Neuron (in vitro differentiated cells): Measurements from ENCODE around the gene UBASH3B.
"Not testable (repeated sequence)": the region's sequence is repeated elsewhere in the genome, so short reads cannot be mapped to it uniquely, and the experiment has no call there.

ENCODE experiments used
- H2AFZ ChIP-seq: one replicate; pipeline ENCODE4 v1.6.1; 2013; ENCODE audit warnings: low read depth, mild to moderate bottlenecking, inconsistent platforms, low read length, moderate library complexity
- H3K27me3 ChIP-seq: one replicate; pipeline ENCODE4 v1.6.1; 2013; ENCODE audit warnings: low read length; ENCODE audit not compliant: insufficient read depth
- H3K36me3 ChIP-seq: one replicate; pipeline ENCODE4 v1.6.1; 2013; ENCODE audit warnings: low read length; ENCODE audit not compliant: insufficient read depth
- H3K4me1 ChIP-seq: one replicate; pipeline ENCODE4 v1.6.1; 2013; ENCODE audit warnings: low read length; ENCODE audit not compliant: insufficient read depth
- H3K4me3 ChIP-seq: 2 replicates; pipeline ENCODE4 v1.5.1; 2013; ENCODE audit warnings: mild to moderate bottlenecking, low read length, moderate library complexity
- H3K9me3 ChIP-seq: one replicate; pipeline ENCODE4 v1.6.1; 2013; ENCODE audit warnings: low read length

Gene UBASH3B

GRCh38 chr11:122829371-122829770 is 173.8 kb downstream of the UBASH3B start:
- H2AFZ ChIP-seq, H3K4me3 ChIP-seq, H3K4me1 ChIP-seq, H3K36me3 ChIP-seq, H3K9me3 ChIP-seq, H3K27me3 ChIP-seq: not testable (repeated sequence)

DNA sequence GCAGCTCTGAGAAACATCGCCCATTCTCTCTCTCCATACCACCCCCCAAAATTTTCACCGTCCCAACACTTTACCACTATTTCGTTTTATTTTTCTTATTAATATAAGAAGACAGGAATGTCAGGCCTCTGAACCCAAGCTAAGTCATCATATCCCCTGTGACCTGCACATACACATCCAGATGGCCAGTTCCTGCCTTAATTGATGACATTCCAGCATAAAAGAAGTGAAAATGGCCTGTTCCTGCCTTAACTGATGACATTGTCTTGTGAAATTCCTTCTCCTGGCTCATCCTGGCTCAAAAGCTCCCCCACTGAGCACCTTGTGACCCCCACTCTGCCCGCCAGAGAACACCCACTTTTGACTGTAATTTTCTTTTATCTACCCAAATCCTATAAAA is 176.8 kb downstream of the UBASH3B start:
- H3K9me3 ChIP-seq, H2AFZ ChIP-seq, H3K27me3 ChIP-seq, H3K36me3 ChIP-seq, H3K4me3 ChIP-seq: not testable (repeated sequence)
- H3K4me1 ChIP-seq: peaks cover 13% of the 10 kb centered on the region

- Histone ChIP-seq H3K27me3 (no peaks in the 10 kb centered on the region), H3K4me1 (peaks cover 13% of the 10 kb centered on the region), H3K4me3 (no peak overlapping the region), H3K36me3 (no peaks in the 10 kb centered on the region), H3K9me3 (no peaks in the 10 kb centered on the region), H2AFZ (no peak overlapping the region)
Measured at GRCh38 chr11:122832721-122833470, 177.4 kb downstream of the UBASH3B start.

DNA sequence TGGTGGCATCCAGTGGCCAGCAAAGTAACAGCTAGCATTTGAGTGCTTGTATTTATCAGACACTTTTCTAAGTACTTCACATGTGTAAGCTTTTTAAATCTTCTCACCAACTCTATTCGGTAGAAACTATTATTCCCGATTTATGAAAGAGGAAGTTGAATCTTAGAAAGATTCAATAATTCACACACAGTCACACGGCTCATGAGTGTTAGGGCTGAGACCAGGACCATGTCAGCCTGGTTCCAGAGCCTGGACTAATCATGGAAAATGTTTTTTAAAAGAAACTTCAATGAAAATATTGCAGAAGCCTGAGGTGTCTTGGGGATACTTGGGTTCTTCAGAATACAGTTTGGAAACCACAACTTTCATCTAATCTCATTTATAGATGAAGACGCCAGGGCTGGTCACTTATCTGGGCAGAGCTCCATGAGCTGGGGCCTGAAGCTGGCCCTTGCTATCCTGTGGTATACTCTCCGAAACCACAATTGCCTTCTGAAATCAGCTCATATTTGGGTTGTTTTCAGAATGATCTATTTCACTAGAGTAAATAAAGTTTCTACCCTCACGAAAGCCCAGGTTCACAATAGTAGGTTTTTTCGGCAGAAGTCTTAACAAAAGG is 178.4 kb downstream of the UBASH3B start:
- no peak overlapping the region for H3K4me3 ChIP-seq
- H3K9me3 ChIP-seq: no peaks in the 10 kb centered on the region
- H3K4me1 ChIP-seq: peaks cover 13% of the 10 kb centered on the region
- no peak overlapping the region for H2AFZ ChIP-seq
- no peaks in the 10 kb centered on the region for H3K36me3 ChIP-seq
- no peaks in the 10 kb centered on the region for H3K27me3 ChIP-seq

- H3K27me3 ChIP-seq: no peaks in the 10 kb centered on the region
- no peaks in the 10 kb centered on the region for H3K9me3 ChIP-seq
- no peak overlapping the region for H2AFZ ChIP-seq
- H3K4me3 ChIP-seq: no peak overlapping the region
- H3K36me3 ChIP-seq: no peaks in the 10 kb centered on the region
- peaks cover 20% of the 10 kb centered on the region for H3K4me1 ChIP-seq
Measured at GRCh38 chr11:122836916-122837315, 181.4 kb downstream of the UBASH3B start.

- no peaks in the 10 kb centered on the region for H3K9me3 ChIP-seq
- H3K36me3 ChIP-seq: no peaks in the 10 kb centered on the region
- peaks cover 16% of the 10 kb centered on the region for H3K4me1 ChIP-seq
- no peak overlapping the region for H2AFZ ChIP-seq
- no peaks in the 10 kb centered on the region for H3K27me3 ChIP-seq
- H3K4me3 ChIP-seq: no peak overlapping the region
Measured at GRCh38 chr11:122837528-122838346, 182.2 kb downstream of the UBASH3B start.

DNA sequence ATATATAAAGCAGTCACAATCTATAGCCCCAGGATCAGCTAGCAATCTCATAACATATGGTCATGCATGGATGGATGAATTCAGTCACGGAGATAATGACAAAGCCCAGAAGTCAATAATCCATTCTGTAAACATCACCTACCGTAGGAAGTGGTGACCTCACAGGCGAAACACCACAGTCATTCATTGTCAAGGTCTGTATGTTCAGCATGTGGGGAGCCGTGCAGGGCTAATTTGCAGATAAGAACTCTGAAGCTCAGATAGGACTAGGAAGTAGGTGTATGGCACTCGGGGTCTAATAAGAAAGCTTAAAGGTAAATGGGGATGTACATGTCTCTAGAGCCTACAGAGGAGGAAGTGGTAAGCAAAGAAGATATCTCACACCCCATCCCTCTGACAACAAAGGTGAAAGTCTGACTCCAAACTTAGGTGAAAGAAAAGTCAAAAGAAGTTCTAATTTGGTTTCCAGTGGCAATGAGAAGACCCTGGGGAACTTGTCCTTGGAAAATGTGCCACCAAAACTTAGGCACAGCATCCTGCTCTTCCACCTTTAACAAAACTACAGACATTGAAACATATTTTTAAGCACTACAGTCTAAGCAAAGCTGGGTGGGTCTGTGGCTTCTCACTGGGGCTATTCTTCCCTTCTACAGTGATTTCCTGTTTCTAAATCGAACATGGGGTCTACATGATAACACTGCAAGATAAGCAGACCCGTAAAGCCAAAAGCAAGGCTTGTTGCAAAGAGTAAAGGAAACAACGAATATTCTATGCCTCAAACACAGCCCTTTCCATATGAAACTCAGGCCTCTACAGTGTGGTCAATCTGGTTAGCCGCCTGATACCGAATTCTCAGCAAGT is 188.0 kb downstream of the UBASH3B start:
- Histone ChIP-seq H3K36me3 (no peaks in the 10 kb centered on the region), H3K4me3 (no peak overlapping the region), H2AFZ (no peak overlapping the region), H3K9me3 (no peaks in the 10 kb centered on the region), H3K4me1 (peaks cover 7% of the 10 kb centered on the region), H3K27me3 (no peaks in the 10 kb centered on the region)

GRCh38 chr11:122847466-122847865 is 191.9 kb downstream of the UBASH3B start:
- H2AFZ ChIP-seq: no peak overlapping the region
- no peaks in the 10 kb centered on the region for H3K27me3 ChIP-seq
- H3K36me3 ChIP-seq: no peaks in the 10 kb centered on the region
- no peak overlapping the region for H3K4me3 ChIP-seq
- peaks cover 5% of the 10 kb centered on the region for H3K4me1 ChIP-seq
- H3K9me3 ChIP-seq: no peaks in the 10 kb centered on the region

GRCh38 chr11:122848186-122848585 is 192.7 kb downstream of the UBASH3B start:
- Histone ChIP-seq H3K27me3 (no peaks in the 10 kb centered on the region), H2AFZ (no peak overlapping the region), H3K9me3 (no peaks in the 10 kb centered on the region), H3K4me3 (no peak overlapping the region), H3K36me3 (no peaks in the 10 kb centered on the region), H3K4me1 (peaks cover 5% of the 10 kb centered on the region)

DNA sequence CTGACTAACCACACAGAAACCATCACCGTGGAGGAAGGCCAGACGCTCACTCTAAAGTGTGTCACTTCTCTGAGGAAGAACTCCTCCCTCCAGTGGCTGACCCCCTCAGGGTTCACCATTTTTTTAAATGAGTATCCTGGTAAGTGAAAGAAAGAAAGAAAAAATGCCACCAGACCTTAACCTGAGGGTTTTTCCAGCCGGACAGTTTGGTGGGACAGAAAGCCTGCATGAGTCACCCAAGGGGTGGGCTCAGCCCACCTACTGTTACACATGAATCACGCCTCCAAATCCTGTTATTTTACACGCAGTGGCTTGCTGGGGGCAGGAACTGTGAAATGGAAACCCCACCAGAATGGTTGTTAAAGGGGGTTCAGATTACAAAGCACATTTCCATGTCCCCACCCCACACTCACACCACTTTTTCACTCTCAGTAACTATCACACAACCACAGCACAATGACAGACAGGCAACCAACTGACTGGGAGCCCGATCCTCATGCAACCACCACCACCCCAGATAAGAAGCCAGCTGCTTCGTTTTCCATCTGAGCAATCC is 194.6 kb downstream of the UBASH3B start:
- Histone ChIP-seq H3K36me3 (no peaks in the 10 kb centered on the region), H3K9me3 (no peaks in the 10 kb centered on the region), H3K4me3 (no peak overlapping the region), H3K27me3 (no peaks in the 10 kb centered on the region), H2AFZ (no peak overlapping the region), H3K4me1 (peaks cover 5% of the 10 kb centered on the region)

DNA sequence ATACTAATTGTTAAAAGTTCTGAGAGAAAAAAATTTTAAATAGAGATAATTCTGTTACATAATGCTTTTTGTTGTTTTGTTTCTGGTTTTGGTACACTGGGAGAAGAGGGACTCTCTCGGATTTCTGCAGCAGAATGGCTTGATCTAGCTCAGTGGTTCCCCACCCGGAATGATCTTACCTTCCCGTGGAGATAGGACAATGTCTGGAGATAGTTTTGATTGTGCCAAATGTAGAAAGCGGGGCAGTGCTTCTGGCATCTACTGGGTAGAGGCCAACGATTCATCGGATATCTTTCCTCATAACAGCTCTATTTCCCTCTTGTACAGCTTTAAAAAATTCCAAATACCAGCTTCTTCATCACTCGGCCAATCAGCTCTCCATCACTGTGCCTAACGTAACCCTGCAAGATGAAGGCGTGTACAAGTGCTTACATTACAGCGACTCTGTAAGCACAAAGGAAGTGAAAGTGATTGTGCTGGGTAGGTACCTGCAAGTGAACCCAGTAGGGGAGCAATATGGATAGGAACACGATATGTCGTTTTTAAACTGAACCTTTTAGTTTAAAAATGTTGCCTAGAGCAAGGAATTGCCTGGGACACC is 195.9 kb downstream of the UBASH3B start:
- peaks cover 5% of the 10 kb centered on the region for H3K4me1 ChIP-seq

DNA sequence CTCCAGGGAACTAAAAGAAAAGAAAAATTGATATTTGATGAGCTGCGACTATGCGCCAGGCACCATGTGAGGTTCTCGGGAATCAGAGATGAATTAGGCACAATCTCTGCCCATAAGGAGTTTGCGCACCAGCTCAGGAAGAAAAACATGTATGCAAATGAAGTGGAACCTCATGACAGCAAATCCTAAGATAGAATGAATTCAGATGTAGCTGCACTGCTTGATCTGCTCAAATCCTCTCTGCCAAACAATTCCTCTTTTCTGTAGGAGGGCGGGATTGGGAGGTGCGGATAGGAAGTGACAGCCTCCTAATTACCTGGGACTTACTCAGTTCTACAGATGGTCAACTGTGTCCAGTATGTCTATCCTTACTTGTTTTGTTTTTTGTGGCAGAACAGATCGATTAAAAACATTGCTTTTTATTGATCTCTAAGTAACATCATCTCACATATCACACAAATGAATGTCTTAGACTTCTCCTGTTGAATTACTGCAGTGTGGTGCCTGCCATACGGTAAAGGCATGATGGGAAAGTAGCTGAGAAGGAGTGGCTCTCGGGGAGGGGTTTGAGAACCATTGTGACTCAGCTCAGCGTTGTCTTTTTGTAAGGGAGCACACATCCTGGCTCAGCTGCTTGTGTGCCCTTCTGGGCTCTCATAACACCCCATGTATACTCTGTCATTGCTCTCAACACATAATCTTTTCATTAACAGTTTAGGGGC is 196.7 kb downstream of the UBASH3B start:
- H3K4me3 ChIP-seq: no peak overlapping the region
- H2AFZ ChIP-seq: no peak overlapping the region
- H3K4me1 ChIP-seq: peaks cover 5% of the 10 kb centered on the region
- H3K27me3 ChIP-seq: no peaks in the 10 kb centered on the region
- no peaks in the 10 kb centered on the region for H3K36me3 ChIP-seq
- H3K9me3 ChIP-seq: no peaks in the 10 kb centered on the region

More for the DNA sequence above, 195.9 kb downstream of the UBASH3B start:
- H3K9me3 ChIP-seq: no peaks in the 10 kb centered on the region
- no peak overlapping the region for H3K4me3 ChIP-seq
- no peaks in the 10 kb centered on the region for H3K36me3 ChIP-seq
- no peaks in the 10 kb centered on the region for H3K27me3 ChIP-seq
- no peak overlapping the region for H2AFZ ChIP-seq
